K562 (cell line): ENCODE data around the gene IL6ST.

Experiments
- CTCF ChIP-seq, 3 experiments: IDR thresholded peaks in 2 of 3; conservative IDR thresholded peaks in 1 of 3; 2 replicates each; pipeline ENCODE4 v1.5.1; 2011 to 2012; ENCODE audit warnings: low read length in 3 of 3, mild to moderate bottlenecking in 3 of 3, control low read depth in 2 of 3, improper control_type of control experiment in 1 of 3, inconsistent platforms in 1 of 3, low read depth in 1 of 3, mixed read lengths in 1 of 3, moderate library complexity in 1 of 3; ENCODE audit not compliant: insufficient read depth in 2 of 3
- FOXJ3 ChIP-seq: sonication (generic); formaldehyde crosslinking; IDR thresholded peaks from 2 replicates; pipeline ENCODE4 v1.4.0; 2020; ENCODE audit warnings: mild to moderate bottlenecking, missing genetic modification reagents
- FOXO4 ChIP-seq: fragments of 450-650 bp; formaldehyde crosslinking; IDR thresholded peaks from 2 replicates; pipeline ENCODE4 v1.4.0; 2020; ENCODE audit warnings: mild to moderate bottlenecking, moderate library complexity
- MAFK ChIP-seq: IDR thresholded peaks from 2 replicates; pipeline ENCODE4 v1.6.1; 2011; ENCODE audit warnings: low read length, improper control_type of control experiment
- POLR2A ChIP-seq: fragments of 450-650 bp; conservative IDR thresholded peaks from 2 replicates; pipeline ENCODE4 v1.6.1; 2016
- RFX1 ChIP-seq: fragments of 450-650 bp; IDR thresholded peaks from 2 replicates; pipeline ENCODE4 v1.6.1; 2016; ENCODE audit warnings: mild to moderate bottlenecking, moderate library complexity
- ZC3H11A ChIP-seq: IDR thresholded peaks from 2 replicates; pipeline ENCODE4 v1.6.1; 2012; ENCODE audit warnings: low read depth, low read length, improper control_type of control experiment

- no peak for TF ChIP-seq POLR2A
- no peak for TF ChIP-seq MAFK
- TF ChIP-seq CTCF (IDR thresholded peaks at IDR 0.05 in 2 of 3, conservative IDR thresholded peaks at IDR 0.05 in 1 of 3; ENCODE audit: insufficient read depth in 2 of 3, low read depth in 1 of 3, low read length in 3 of 3) = no peak
- no peak for TF ChIP-seq ZC3H11A
- no peak for TF ChIP-seq FOXJ3 (CRISPR knock-in tag)
- no peak for TF ChIP-seq RFX1
- no peak for TF ChIP-seq FOXO4 (CRISPR knock-in tag)
These were observed 79.8 kb downstream of the IL6ST start for GRCh38 chr5:55914971-55915370.
